Measurements from ENCODE around the gene ST6GAL1. TPM values are rescaled to one million over a fixed set of nuclear protein-coding genes. Genes with fewer than 3 reads are reported as not detected.
"Not testable (repeated sequence)": the region's sequence is repeated elsewhere in the genome, so short reads cannot be mapped to it uniquely, and the experiment has no call there.

Gene ST6GAL1
- total RNA-seq, 1 donor from 2014 or later: 46.0 TPM

- DNase-seq (ENCODE audit: low spot score): no peak
Measured at GRCh38 chr3:187044867-187045552, 114.7 kb downstream of the ST6GAL1 start.

GRCh38 chr3:187046033-187046432 lies 115.7 kb downstream of the ST6GAL1 start:
- DNase-seq (ENCODE audit: low spot score): no peak

GRCh38 chr3:187049462-187050101 lies 119.3 kb downstream of the ST6GAL1 start:
- no peak for DNase-seq (ENCODE audit: low spot score)

GRCh38 chr3:187051066-187051465 lies 120.7 kb downstream of the ST6GAL1 start:
- DNase-seq (ENCODE audit: low spot score): no peak

- DNase-seq (ENCODE audit: low spot score): no peak
Measured at GRCh38 chr3:187051724-187052366, 121.5 kb downstream of the ST6GAL1 start.

GRCh38 chr3:187052427-187052826 lies 122.1 kb downstream of the ST6GAL1 start:
- DNase-seq (ENCODE audit: low spot score): not testable (repeated sequence)

- DNase-seq (ENCODE audit: low spot score): not testable (repeated sequence)
Measured at GRCh38 chr3:187054433-187054832, 124.1 kb downstream of the ST6GAL1 start.

GRCh38 chr3:187057803-187058202 lies 127.5 kb downstream of the ST6GAL1 start:
- not testable (repeated sequence) for DNase-seq (ENCODE audit: low spot score)

- DNase-seq (ENCODE audit: low spot score): no peak
Measured at GRCh38 chr3:187061748-187062147, 131.4 kb downstream of the ST6GAL1 start.

- no peak for DNase-seq (ENCODE audit: low spot score)
Measured at GRCh38 chr3:187062526-187063177, 132.3 kb downstream of the ST6GAL1 start.

- DNase-seq (ENCODE audit: low spot score): no peak
Measured at GRCh38 chr3:187063286-187064121, 133.2 kb downstream of the ST6GAL1 start.

GRCh38 chr3:187064210-187065115 lies 134.1 kb downstream of the ST6GAL1 start:
- DNase-seq (ENCODE audit: low spot score): no peak

GRCh38 chr3:187066228-187066995 lies 136.1 kb downstream of the ST6GAL1 start:
- DNase-seq (ENCODE audit: low spot score): no peak

- DNase-seq (ENCODE audit: low spot score): no peak
Measured at GRCh38 chr3:187068787-187069186, 138.5 kb downstream of the ST6GAL1 start.

GRCh38 chr3:187069857-187070516 lies 139.7 kb downstream of the ST6GAL1 start:
- no peak for DNase-seq (ENCODE audit: low spot score)

- no peak for DNase-seq (ENCODE audit: low spot score)
Measured at GRCh38 chr3:187072102-187072501, 141.8 kb downstream of the ST6GAL1 start.

GRCh38 chr3:187072511-187072910 lies 142.2 kb downstream of the ST6GAL1 start:
- DNase-seq (ENCODE audit: low spot score): no peak

GRCh38 chr3:187073581-187074098 lies 143.3 kb downstream of the ST6GAL1 start:
- DNase-seq (ENCODE audit: low spot score): no peak

GRCh38 chr3:187074846-187075245 lies 144.5 kb downstream of the ST6GAL1 start:
- DNase-seq (ENCODE audit: low spot score): no peak
